MM.1S (cell line): ENCODE data around the gene SPATC1L.

Experiments
- DNase-seq: peaks from one replicate; pipeline ENCODE4 v3.0.0-alpha.2; 2015
- H2AFZ ChIP-seq: fragments of 300-600 bp; sonication (generic); 2 replicates; pipeline ENCODE4 v1.6.0; 2016; ENCODE audit warnings: antibody characterized with exemption, low read length
- H3F3A ChIP-seq: fragments of 300-600 bp; sonication (generic); 2 replicates; pipeline ENCODE4 v1.6.1; 2016; ENCODE audit warnings: mild to moderate bottlenecking, antibody characterized with exemption, low read length, moderate library complexity, mixed read lengths; ENCODE audit not compliant: insufficient read depth
- H3K27ac ChIP-seq: fragments of 300-600 bp; sonication (generic); 2 replicates; pipeline ENCODE4 v1.5.1; 2016; ENCODE audit warnings: mild to moderate bottlenecking, low read length
- H3K27me3 ChIP-seq: fragments of 300-600 bp; sonication (generic); replicated peaks from 2 replicates; pipeline ENCODE4 v1.6.0; 2016; ENCODE audit warnings: low read length; ENCODE audit not compliant: insufficient read depth
- H3K36me3 ChIP-seq: fragments of 300-600 bp; sonication (generic); replicated peaks from 2 replicates; pipeline ENCODE4 v1.6.1; 2016; ENCODE audit warnings: mild to moderate bottlenecking, low read length, mixed read lengths; ENCODE audit not compliant: insufficient read depth
- H3K4me1 ChIP-seq: fragments of 300-600 bp; sonication (generic); 2 replicates; pipeline ENCODE4 v1.6.1; 2016; ENCODE audit warnings: low read length, mixed read lengths
- H3K4me2 ChIP-seq: fragments of 300-600 bp; sonication (generic); 2 replicates; pipeline ENCODE4 v1.6.0; 2016; ENCODE audit warnings: low read depth, low read length
- H3K4me3 ChIP-seq: fragments of 300-600 bp; sonication (generic); 2 replicates; pipeline ENCODE4 v1.5.1; 2016; ENCODE audit warnings: low read length, mixed read lengths
- H3K79me2 ChIP-seq: fragments of 300-600 bp; sonication (generic); 2 replicates; pipeline ENCODE4 v1.6.1; 2016; ENCODE audit warnings: mixed run types, low read length, mixed read lengths
- H3K9ac ChIP-seq: fragments of 300-600 bp; sonication (generic); 2 replicates; pipeline ENCODE4 v1.6.1; 2016; ENCODE audit warnings: low read length, mixed read lengths
- H3K9me2 ChIP-seq: fragments of 300-600 bp; sonication (generic); replicated peaks from 2 replicates; pipeline ENCODE4 v1.6.1; 2016; ENCODE audit warnings: mild to moderate bottlenecking, low read length, mixed read lengths; ENCODE audit not compliant: insufficient read depth
- H3K9me3 ChIP-seq: fragments of 300-600 bp; sonication (generic); replicated peaks from 2 replicates; pipeline ENCODE4 v1.6.1; 2016; ENCODE audit warnings: mild to moderate bottlenecking, low read length, mixed read lengths; ENCODE audit not compliant: insufficient read depth
- H4K20me1 ChIP-seq: fragments of 300-600 bp; sonication (generic); 2 replicates; pipeline ENCODE4 v1.6.1; 2016; ENCODE audit warnings: mild to moderate bottlenecking, low read length, moderate library complexity, mixed read lengths; ENCODE audit not compliant: insufficient read depth
- EZH2 ChIP-seq: fragments of 300-600 bp; sonication (generic); optimal IDR thresholded peaks from 2 replicates; pipeline ENCODE3; 2017; ENCODE audit warnings: low read depth, mild to moderate bottlenecking, antibody characterized with exemption, low read length, mixed read lengths
- EZH2phosphoT487 ChIP-seq: fragments of 300-600 bp; sonication (generic); IDR thresholded peaks from 2 replicates; pipeline ENCODE4 v1.6.1; 2018; ENCODE audit warnings: antibody characterized with exemption, low read length
- TF ChIP-seq, protein P1 (sequence below): fragments of 300-600 bp; sonication (generic); IDR thresholded peaks from 2 replicates; pipeline ENCODE4 v1.5.1; 2016; ENCODE audit warnings: antibody characterized with exemption, low read length, mixed read lengths

Gene SPATC1L

DNA sequence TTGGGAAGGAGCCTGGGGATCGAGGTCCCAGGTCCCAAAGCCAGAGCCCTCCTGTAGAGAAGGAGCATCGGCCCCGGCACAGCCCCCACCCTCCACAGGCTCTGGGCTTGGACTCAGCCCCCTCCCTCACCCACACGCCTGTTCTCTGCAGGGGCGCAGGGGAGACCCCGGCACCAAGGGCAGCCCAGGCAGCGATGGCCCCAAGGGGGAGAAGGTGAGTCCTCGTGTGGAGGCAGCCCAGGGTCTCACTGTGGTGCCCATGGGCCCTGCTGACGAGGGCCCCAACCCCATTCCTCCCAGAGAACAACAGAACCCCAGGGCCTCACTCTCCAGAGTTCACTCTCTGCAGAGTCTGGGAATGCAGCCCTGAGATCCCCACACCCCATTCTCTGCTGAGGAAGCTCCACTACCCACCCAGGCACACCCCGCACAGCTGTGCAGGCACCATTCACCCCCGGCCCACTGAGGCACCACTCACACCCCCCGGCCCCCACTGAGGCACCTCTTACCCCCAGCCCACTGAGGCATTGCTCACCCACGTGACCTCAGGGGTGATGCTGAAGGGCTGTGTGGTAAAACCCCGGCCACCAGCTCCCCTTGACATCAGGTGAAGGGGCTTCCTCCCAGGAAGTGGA, 64.5 kb downstream of the SPATC1L start:
- Histone ChIP-seq H3K79me2 (no peaks in the 10 kb centered on the region), H4K20me1 (no peaks in the 10 kb centered on the region), H3K4me3 (no peak overlapping the region), H3K9me2 (no peaks in the 10 kb centered on the region), H3K4me2 (no peak overlapping the region), H3K9me3 (no peaks in the 10 kb centered on the region), H3F3A (no peaks in the 10 kb centered on the region), H3K36me3 (no peaks in the 10 kb centered on the region), H3K27me3 (peaks cover 82% of the 10 kb centered on the region), H3K4me1 (no peaks in the 10 kb centered on the region), H3K27ac (no peak overlapping the region), H3K9ac (no peak overlapping the region), H2AFZ (no peak overlapping the region)
- no peak for DNase-seq
- TF ChIP-seq, protein P1, sequence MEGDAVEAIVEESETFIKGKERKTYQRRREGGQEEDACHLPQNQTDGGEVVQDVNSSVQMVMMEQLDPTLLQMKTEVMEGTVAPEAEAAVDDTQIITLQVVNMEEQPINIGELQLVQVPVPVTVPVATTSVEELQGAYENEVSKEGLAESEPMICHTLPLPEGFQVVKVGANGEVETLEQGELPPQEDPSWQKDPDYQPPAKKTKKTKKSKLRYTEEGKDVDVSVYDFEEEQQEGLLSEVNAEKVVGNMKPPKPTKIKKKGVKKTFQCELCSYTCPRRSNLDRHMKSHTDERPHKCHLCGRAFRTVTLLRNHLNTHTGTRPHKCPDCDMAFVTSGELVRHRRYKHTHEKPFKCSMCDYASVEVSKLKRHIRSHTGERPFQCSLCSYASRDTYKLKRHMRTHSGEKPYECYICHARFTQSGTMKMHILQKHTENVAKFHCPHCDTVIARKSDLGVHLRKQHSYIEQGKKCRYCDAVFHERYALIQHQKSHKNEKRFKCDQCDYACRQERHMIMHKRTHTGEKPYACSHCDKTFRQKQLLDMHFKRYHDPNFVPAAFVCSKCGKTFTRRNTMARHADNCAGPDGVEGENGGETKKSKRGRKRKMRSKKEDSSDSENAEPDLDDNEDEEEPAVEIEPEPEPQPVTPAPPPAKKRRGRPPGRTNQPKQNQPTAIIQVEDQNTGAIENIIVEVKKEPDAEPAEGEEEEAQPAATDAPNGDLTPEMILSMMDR: no peak
- no peak for TF ChIP-seq EZH2phosphoT487
- TF ChIP-seq EZH2: no peak

- Histone ChIP-seq H3K4me3 (no peak overlapping the region), H4K20me1 (no peaks in the 10 kb centered on the region), H3F3A (no peaks in the 10 kb centered on the region), H3K36me3 (no peaks in the 10 kb centered on the region), H3K4me1 (no peaks in the 10 kb centered on the region), H3K27ac (no peak overlapping the region), H3K79me2 (no peaks in the 10 kb centered on the region), H3K27me3 (peaks cover 86% of the 10 kb centered on the region), H3K9me3 (no peaks in the 10 kb centered on the region), H3K4me2 (no peak overlapping the region), H3K9ac (no peak overlapping the region), H3K9me2 (no peaks in the 10 kb centered on the region), H2AFZ (no peak overlapping the region)
- no peak for DNase-seq
- TF ChIP-seq EZH2phosphoT487: no peak
- TF ChIP-seq, protein P1: no peak
- no peak for TF ChIP-seq EZH2
Measured at GRCh38 chr21:46119144-46119636, 65.1 kb downstream of the SPATC1L start.

GRCh38 chr21:46118316-46119143, 65.7 kb downstream of the SPATC1L start:
- no peak for DNase-seq
- H2AFZ ChIP-seq: no peak overlapping the region
- no peaks in the 10 kb centered on the region for H3K4me1 ChIP-seq
- H3K79me2 ChIP-seq: no peaks in the 10 kb centered on the region
- H3K9me2 ChIP-seq: no peaks in the 10 kb centered on the region
- TF ChIP-seq, protein P1: no peak
- TF ChIP-seq EZH2: no peak
- TF ChIP-seq EZH2phosphoT487: no peak
- H3F3A ChIP-seq: no peaks in the 10 kb centered on the region
- H3K4me3 ChIP-seq: no peak overlapping the region
- H3K27me3 ChIP-seq: peaks cover 91% of the 10 kb centered on the region
- H3K9me3 ChIP-seq: no peaks in the 10 kb centered on the region
- H3K4me2 ChIP-seq: no peak overlapping the region
- H3K27ac ChIP-seq: no peak overlapping the region
- no peaks in the 10 kb centered on the region for H4K20me1 ChIP-seq
- H3K36me3 ChIP-seq: no peaks in the 10 kb centered on the region
- no peak overlapping the region for H3K9ac ChIP-seq
